Measurements from ENCODE around the gene ST6GALNAC3.
"Not testable (repeated sequence)": the region's sequence is repeated elsewhere in the genome, so short reads cannot be mapped to it uniquely, and the experiment has no call there.

ST6GALNAC3 gene

DNA sequence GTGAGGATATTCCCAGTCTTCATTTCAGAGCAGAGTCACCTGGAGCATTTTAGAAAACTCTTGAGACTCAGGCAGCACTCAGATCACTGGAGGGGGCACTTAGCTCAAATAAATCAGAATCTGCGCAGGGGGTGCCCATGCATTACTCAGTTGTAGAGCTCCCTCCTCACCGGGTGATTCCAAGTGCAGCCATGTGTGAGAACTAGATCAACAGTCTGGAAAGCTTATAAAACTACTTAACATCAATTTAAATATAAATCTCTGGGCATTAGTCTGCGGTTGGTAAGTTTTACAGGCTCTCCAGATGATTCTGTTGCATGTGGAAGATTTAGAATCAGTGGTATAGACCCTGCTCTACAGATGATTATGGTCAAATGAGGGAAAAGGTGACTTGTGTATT, 128.6 kb downstream of the ST6GALNAC3 start:
- DNase-seq, result peak in 1 of 2 experiments; percentile 1

DNA sequence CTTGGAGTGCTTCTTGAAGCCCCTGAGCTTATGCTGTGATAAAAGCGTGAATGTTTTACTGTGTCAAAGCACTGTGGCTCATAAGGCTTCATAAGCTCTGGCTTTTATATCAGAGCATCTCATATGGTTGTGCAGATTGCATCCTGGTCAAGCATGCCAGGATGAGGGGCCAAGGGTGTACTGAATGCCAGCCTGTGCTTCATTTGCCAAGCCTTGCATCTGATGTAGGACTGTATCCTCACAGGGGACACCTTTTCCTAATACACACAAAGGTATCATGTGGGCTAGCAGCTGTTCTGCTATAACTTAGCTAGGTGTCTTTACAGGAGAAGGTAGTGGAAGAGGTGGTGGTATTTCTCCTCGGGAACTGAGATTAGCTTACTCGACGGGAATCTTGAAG, 134.7 kb downstream of the ST6GALNAC3 start:
- DNase-seq, result no peak

DNA sequence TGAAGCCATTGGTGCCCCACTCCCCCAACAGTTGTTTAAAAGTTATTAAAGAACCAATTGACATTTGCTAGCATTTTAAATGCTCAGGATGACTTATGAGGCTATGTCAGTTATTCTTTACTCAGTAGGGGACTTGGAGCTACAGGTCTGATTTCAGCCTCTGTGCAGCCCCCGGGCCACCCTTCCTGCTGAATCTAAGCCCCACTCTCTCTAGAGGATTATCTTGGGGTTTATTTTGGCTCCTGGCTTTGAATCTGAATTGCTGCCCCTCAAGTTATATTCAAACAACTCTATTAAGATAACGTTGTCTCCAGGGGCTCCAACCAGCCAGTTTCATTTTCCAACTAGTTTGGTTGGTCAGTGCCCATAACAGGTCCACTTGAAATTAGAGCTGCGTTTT, 135.1 kb downstream of the ST6GALNAC3 start:
- no peak for DNase-seq

DNA sequence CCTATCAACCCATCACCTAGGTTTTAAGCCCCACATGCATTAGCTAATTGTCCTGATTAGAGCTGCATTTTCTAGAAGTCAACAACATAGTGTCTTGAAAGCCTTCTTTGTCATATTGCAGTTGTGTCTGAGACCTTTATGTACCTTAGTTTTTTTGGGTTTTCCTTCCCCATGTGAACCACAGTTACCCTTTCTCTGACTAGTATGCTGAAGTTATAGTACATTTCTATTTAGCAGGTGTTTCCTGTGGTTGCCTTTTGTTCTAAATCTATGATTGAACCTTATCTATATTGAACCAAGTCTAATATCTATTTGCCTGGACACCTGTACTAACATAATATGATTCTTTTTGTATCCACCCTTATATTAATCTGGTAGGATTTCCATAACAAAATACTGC, 135.6 kb downstream of the ST6GALNAC3 start:
- DNase-seq, result no peak

DNA sequence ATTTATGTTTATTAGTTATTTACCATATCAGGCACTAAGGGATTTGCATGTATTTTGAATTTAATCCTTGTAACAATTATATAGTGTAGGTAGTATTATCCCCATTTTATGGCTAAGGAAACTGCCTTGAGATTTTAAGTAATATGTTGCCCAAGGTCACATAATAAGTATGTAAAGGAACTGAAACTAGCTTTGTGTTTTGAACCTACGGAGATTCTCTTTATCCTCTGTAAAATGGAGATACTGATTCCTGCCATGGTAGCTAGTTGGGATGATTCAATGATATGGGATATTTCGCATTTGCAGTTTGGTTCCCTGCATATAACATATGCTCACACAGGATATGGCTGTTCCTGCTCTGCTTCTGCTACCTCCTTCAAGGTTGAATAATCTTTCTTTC, 144.3 kb downstream of the ST6GALNAC3 start:
- no peak for DNase-seq

DNA sequence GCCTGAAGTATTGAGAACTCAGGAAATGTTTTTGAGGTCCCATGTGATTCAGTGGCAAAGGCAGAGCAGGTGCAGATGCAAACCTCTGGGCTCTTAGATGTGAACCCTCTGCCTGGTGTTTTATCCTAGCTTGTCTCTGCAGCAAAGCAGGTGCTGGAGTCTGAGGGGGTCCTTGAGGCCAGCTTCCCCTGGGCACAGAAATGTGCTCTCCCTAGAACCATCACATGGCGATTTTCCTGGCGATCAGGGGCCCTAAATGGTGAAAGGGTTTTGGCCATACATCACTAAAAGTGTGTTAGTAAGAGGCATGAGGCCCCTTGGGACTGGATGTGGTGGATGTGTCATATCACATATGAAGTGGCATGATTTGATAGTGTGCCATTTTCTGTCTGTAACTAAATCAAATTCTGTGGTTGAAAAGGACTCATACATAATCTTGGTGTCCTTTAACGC, 144.8 kb downstream of the ST6GALNAC3 start:
- DNase-seq, result no peak

DNA sequence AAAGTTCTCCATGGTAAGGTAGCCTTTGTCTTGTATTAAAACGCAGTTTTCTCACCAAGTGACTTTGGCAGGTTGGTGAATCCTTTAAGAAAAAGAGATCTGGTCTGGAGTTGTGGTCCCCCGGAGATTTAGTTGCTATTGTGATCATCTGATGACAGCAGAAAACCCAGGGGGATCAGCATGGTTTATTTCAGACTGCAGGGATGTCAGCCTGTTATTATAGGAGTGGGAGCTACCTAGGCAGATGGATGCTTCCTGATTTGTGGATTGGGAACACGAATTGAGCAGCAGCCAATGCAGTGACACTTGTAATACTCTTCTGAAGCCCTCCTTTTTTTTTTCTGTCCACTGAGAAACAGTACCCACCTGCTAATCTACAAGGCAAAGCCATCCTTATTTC, 150.2 kb downstream of the ST6GALNAC3 start:
- DNase-seq, result no peak

DNA sequence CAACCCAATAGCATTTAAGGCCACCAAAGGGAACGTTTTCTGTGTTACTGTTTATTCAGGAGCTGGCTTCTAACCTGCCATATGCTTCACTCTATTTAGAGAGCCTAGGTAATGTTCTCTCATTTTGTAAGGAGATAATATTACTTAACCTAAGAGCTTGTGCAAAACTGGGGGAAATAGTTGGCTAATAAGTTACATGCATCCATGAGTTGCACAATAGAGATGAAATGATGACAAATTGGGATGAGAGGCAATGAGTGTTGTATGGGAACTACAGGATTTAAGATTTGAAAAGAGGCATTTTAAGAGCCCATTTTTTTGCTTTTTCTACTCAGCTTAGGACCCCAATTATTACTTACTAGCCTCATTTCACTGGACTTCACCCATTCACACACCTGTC, 151.0 kb downstream of the ST6GALNAC3 start:
- DNase-seq, result no peak

DNA sequence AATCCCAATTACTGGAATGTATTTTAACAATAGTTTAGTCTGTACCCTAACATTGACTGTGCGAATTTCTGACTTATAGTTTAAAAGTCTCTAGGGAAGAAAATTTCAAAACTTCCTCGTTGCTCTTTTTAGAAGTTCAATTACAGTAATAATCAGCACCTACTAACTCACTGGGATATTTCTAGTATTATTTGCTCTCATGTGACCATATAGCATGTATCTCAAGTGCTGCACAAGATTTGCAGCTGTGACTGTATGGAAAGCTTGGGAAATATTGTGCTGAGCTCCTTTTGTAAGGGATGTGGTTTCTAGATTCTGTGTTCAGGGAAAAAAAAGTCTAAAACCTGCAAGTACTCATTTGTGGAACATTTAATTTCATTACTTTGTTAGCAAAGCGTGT, 153.1 kb downstream of the ST6GALNAC3 start:
- no peak for DNase-seq

DNA sequence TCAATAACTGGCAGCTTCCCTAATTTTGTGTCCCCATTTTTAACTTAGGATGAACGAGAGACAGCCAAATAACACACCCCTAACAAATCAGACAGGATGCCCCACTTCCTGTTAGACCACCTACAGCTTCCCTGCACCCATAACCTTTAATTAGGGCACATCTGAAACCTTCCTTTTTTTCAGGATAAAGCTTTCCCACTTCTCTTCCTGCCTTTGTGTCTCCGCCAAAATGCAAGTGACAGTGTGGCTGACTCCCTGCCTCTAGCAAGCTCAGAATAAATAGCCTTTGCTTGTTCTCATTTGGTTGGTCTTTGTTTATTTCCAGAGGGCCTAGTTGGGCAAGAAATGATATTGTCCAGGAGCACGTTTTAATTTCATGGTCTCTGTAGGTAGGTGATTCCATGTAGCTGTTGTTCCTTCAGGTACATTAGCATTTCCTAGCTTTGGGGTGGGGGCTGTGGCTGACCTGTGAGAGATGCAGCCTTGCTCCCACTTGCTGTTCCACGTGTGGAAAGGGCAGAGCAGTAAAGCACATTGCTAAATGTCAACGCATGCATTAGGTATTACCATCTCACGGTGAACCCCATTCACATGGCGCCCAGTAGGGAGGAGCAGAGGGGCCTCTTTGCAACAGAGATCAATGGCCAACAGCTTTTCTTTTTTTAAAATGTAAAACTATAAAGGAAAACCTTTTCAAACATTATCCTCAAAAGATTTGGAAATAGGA, 154.9 kb downstream of the ST6GALNAC3 start:
- peak in 1 of 2 experiments; percentile 13 for DNase-seq

DNA sequence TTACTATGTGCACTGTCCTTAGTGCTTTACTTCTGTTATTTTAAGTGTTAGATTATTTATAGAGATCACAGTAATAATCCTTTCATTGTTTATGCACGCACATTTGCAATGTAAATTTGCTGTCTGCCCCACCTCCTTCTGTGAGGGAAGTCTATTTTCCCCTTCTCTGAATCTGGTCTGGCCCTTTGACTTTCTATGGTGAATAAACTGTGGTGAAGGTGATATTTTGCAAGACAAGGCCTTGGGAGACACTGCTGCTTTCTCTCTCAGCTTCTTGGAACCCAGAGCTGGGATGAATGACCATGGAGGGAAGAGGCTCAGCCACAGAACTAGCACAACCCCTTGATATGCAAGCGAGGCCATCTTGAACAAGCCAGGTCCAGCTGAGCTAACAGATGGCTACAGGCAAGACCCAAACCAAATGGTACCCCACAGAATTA, 156.3 kb downstream of the ST6GALNAC3 start:
- DNase-seq, result no peak

DNA sequence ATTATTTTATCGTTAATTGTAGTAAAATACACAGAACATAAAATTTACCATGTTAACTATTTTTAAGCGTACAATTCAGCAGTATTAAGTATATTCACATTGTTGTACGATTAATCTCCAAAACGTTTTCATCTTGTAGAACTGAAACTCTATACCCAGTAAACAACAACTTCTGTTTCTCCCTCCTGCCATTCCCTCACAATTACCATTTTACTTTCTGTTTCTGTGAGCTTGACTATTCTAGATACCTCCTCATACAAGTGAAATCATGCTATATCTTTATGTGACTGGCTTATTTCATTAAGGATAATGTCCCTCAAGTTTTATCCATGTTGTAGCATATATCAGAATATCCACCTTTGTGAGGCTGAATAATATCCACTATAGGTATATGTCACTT, 156.8 kb downstream of the ST6GALNAC3 start:
- no peak for DNase-seq

DNA sequence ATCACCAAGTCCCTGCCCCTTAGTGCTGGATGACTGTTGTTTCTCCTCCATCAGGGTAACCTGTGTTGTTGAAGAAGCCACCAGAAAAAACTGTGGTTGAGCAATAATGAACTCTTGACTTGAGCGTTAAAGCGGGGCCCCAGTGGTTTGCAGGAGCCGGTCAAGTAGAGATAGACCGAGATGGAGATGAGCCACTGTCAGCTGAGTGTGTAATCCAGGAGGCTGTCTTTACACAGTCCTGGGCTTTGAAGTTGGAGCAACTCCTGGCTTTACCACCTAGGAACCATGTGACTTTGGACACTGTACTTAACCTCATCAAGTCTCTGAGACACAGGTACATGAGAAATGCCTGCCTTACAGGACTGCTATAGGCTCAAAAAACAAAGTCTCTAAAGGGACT, 158.1 kb downstream of the ST6GALNAC3 start:
- DNase-seq, result no peak

DNA sequence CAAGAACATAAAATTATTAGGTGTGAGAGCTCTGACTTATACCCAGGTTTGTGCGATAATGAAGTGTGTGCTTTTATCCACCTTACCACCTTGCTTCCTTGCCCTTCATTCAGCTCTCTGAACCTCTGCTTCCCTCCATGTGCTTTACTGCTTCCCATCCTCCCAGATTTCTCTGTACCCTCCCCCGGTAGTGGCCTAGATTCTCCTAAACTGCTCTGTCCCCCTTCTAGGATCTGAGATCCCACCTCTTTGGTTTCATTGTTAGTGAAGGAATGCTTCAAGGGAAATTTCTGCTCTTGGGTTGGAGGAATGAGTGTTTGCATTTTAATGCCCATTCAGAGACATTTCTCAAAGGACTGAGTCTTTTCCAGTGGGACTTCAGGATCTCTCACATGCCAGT, 159.5 kb downstream of the ST6GALNAC3 start:
- DNase-seq, result no peak

DNA sequence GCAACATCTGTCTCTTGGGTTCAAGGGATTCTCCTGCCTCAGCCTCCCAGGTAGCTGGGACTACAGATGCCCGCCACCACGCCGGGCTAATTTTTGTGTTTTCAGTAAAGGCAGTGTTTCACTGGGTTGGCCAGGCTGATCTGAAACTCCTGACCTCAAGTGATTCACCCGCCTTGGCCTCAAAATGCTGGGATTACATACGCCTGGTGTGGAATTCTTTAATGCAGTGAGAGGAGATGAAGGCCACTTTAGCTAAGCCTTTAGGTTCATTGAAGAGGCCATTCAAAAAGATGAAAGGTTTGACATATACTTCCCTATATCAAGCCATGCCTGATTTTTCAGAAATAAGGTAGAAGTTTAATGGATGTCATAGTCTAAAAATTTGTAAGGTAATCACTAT, 162.7 kb downstream of the ST6GALNAC3 start:
- DNase-seq, result no peak

DNA sequence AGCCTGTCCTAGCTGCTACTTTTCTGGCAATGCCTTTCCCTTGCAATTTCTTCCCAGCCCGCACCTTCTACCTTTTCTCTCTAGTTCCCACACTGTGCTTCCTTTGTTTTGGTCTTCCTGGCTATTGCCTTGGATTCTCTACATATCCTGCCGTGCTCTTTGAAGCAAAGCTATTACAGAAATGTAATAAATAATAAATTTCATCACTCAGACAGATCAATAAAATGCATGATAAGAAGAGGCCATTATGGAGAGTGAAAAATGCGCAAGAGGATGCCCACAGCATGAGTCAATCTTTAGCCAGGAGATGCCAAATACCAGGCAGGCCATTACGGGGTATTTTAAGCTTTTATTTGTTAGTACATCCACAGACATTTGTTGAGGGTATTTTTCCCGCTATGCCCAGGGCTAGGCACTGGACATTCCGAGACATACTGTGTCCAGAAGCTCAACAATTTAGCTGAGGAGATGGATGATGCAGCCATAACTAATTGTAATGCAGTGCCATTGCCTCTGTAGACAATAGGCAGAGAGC, 163.6 kb downstream of the ST6GALNAC3 start:
- no peak for DNase-seq

DNA sequence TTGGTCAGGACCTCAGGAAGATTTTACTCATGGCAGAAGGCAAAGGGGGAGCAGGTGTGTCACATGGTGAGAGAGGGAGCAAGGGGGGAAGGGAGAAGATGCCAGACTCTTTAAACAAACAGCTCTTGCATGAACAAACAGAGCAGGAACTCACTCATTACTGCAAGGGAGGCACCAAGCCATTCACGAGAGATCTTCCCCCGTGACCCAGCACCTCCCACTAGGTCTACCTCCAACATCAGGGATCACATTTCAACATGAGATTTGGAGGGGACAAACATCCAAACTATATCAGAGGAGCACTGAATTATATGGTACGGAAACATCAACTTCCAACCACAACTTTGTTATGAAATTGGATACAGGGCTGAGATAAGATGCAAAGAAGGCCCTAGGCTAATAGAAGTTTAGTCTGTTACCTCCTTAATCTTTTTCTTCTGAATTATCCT, 164.9 kb downstream of the ST6GALNAC3 start:
- peak in 1 of 2 experiments; percentile 3 for DNase-seq

DNA sequence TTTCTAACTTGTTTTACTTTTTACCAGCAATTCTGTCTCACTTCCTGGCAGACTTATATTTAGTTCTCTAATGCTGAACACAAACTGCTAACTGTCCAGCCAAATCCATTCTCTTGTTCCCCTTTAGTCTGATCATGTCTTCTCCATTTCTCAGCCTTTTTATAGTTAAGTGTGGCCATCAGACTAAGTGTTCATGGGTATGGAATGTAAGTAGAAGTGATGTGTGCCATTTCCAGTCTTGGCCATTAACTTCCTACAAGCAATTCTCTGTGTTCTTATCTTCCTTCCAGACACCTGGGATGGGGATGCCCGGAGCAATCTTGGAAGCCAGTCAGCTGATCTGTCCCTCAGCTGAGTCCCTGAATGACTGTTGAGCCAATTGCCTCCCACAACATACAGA, 165.8 kb downstream of the ST6GALNAC3 start:
- no peak for DNase-seq

DNA sequence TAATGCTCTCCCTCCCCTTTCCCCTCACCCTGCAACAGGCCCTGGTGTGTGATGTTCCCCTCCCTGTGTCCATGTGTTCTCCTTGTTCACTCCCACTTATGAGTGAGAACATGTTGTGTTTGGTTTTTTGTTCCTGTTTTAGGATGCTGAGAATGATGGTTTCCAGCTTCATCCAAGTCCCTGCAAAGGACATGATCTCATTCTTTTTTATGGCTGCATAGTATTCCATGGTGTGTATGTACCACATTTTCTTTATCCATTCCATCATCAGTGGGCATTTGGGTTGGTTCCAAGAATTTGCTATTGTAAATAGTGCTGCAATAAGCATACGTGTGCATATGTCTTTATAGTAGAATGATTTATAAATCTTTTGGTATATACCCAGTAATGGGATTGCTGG, 168.0 kb downstream of the ST6GALNAC3 start:
- DNase-seq, result not testable (repeated sequence)

DNA sequence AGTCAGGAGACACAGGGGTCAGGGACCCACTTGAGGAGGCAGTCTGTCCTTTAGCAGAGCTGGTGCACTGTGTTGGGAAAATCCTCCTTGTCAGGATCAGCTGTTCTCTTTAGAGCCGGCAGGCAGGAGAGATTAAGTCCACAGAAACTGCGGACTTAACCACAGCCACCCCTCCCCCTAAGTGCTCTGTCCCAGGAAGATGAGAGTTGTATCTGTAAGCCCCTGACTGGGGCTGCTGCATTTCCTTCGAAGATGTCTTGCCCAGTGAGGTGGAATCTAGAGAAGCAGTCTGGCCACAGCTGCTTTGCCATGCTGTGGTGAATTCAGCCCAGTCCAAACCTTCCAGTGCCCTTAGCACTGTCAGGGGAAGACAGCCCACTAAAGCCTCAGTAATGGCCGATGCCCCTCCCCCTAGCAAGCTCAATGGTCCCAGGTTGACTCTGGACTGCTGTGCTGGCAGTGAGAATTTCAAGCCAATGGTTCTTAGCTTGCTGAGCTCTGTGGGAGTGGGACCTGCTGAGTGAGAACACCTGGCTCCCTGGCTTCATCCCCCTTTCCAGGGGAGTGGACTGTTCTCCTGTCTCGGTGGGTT, 172.8 kb downstream of the ST6GALNAC3 start:
- DNase-seq, result no peak

DNA sequence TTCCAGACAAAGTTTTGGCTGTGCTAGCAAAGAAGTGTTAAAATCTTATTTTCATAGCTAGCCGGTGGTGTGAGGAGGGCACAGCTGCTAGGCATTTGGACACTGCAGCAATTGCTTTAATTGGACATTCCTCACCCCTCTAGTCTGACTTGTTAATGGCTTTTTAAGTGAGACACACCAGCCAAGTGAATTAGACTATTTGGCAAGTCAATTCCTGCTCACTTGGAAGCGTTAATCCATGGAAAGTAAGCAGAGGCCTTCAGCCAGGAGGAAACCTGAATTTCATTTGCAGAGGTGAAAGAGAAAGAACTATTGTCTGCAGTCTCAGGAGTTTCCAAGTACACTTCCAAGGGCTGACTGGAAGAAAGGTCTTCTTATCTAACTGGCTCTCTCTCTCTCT, 175.7 kb downstream of the ST6GALNAC3 start:
- no peak for DNase-seq

DNA sequence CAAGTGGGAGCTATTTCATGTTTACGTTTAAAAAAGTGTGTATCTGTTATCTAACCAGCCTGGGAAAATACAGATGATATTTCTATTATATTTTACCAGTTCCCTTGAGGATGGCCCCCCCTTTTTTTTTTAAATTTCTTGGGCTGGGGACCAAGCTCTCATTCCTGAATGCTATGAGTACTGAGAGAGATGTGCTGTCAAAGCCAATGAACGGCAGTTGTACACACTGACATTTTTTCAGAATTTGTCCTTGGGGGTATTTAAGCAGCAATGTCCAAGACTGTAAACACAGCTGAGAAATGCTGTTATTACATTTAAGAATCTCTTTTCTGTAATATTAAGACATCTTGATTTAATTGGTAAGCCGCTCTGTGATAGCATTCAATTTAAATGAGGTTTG, 177.9 kb downstream of the ST6GALNAC3 start:
- no peak for DNase-seq

DNA sequence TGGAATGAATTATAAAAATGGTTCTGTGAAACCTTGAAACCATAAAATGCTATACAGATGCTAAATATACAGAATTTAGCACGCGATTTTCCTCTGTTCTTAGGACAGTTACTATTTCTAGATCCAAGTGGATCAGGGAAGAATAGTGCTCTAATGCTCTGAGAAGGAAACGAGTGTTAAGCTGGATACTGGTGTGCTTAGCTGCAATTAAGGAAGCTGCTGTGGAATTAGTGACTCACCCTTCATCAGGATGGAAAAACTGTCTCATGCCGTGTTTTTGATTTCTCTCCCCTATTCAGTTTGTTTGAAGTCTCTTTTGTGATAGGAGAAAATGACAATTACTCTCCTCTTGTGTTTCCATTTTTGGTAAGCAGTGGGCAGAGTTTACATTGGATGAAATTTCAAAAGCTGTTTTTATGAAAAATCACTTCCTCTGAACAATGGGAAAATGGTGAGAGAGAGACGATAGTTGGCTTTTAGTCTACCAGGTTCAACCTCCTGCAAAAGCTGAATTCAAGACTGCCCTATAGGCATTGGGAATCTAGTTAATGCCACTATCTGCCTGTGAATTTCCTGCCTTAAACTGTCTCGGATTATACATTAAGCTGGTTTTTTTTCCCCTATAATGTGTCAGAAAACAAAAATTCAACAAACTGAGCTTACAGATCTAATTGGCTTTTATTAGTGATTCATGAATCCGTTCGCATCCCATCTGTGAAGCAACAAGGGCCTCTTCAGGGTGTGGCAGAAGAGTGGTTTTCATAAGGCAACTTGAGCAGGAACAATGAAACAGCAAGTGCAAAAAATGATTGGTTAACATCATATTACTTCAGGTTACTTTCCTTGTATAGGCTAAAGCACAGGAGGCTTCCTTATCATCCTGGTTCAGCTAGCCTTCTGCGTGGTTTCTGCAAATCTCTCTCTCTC, 179.8 kb downstream of the ST6GALNAC3 start:
- peak; percentile 61 to 78 for DNase-seq

Data from NCI-H2081 (cell line).